DND-41 (cell line): ENCODE data around the gene CELSR1.

Experiments used
- CTCF ChIP-seq: IDR thresholded peaks from 2 replicates; pipeline ENCODE4 v1.5.1; 2012; ENCODE audit warnings: borderline replicate concordance, low read length, moderate library complexity, mild to moderate bottlenecking; ENCODE audit not compliant: poor library complexity, severe bottlenecking; ENCODE audit errors: extremely low read depth
- EZH2 ChIP-seq: IDR thresholded peaks from 3 replicates; pipeline ENCODE4 v1.6.1; 2012; ENCODE audit warnings: borderline replicate concordance, low read depth, mild to moderate bottlenecking, moderate library complexity, low read length, inconsistent platforms; ENCODE audit not compliant: severe bottlenecking

GRCh38 chr22:46464701-46465344, 72.6 kb downstream of the CELSR1 start:
- TF ChIP-seq CTCF: no peak
- TF ChIP-seq EZH2: no peak
